ENCODE measurements around the gene HNRNPF. TPM values are rescaled to one million over a fixed set of nuclear protein-coding genes. Genes with fewer than 3 reads are reported as not detected.

HNRNPF gene
- total and polyA plus RNA-seq, 4 donors: 79.1 to 237 (median 176) TPM

- no peaks in the 10 kb centered on the region for H3K27me3 ChIP-seq (ENCODE audit: control insufficient read depth in 3 of 3, insufficient read depth in 3 of 3, low read length in 2 of 3)
- peaks cover 0 to 4% (median 0%) of the 10 kb centered on the region in 5 donors for H3K4me1 ChIP-seq (ENCODE audit: control insufficient read depth in 5 of 5, insufficient read depth in 5 of 5, low read length in 5 of 5)
- H3K27ac ChIP-seq (ENCODE audit: low read depth in 1 of 2, low read length in 1 of 2): no peak overlapping the region
- 88 to 91% methylated on average over 4 of the region's 4 CpGs for WGBS, 2 donors
- TF ChIP-seq CTCF (IDR thresholded peaks at IDR 0.05; ENCODE audit: control extremely low read depth, extremely low read depth): no peak
- no peak overlapping the region for H3K9ac ChIP-seq (ENCODE audit: insufficient read depth in 1 of 2, low read length in 2 of 2)
- ATAC-seq (ENCODE audit: insufficient read depth, low FRiP score) (no peak), DNase-seq (no peak)
- no peaks in the 10 kb centered on the region for H3K9me3 ChIP-seq (ENCODE audit: control insufficient read depth in 4 of 4, insufficient read depth in 3 of 4, low read length in 3 of 4)
- H3K4me3 ChIP-seq: no peak overlapping the region
- peaks cover 17 to 37% (median 27%) of the 10 kb centered on the region in 4 donors for H3K36me3 ChIP-seq (ENCODE audit: control insufficient read depth in 4 of 4, insufficient read depth in 4 of 4, low read length in 4 of 4)
These were observed 22.4 kb downstream of the HNRNPF start for GRCh38 chr10:43386549-43386948.

- TF ChIP-seq CTCF (IDR thresholded peaks at IDR 0.05; ENCODE audit: control extremely low read depth, extremely low read depth): no peak
- DNase-seq (no peak), ATAC-seq (ENCODE audit: insufficient read depth, low FRiP score) (no peak)
- Histone ChIP-seq H3K36me3 (ENCODE audit: control insufficient read depth in 4 of 4, insufficient read depth in 4 of 4, low read length in 4 of 4) (peaks cover 13 to 30% (median 23%) of the 10 kb centered on the region in 4 donors), H3K9ac (ENCODE audit: insufficient read depth in 1 of 2, low read length in 2 of 2) (no peak overlapping the region), H3K27me3 (ENCODE audit: control insufficient read depth in 3 of 3, insufficient read depth in 3 of 3, low read length in 2 of 3) (no peaks in the 10 kb centered on the region), H3K27ac (ENCODE audit: low read depth in 1 of 2, low read length in 1 of 2) (no peak overlapping the region), H3K4me3 (no peak overlapping the region), H3K4me1 (ENCODE audit: control insufficient read depth in 5 of 5, insufficient read depth in 5 of 5, low read length in 5 of 5) (peaks cover 0 to 4% (median 0%) of the 10 kb centered on the region in 5 donors), H3K9me3 (ENCODE audit: control insufficient read depth in 4 of 4, insufficient read depth in 3 of 4, low read length in 3 of 4) (no peaks in the 10 kb centered on the region)
- WGBS, 2 donors: 84 to 87% methylated on average over 5 of the region's 5 CpGs
These were observed 23.5 kb downstream of the HNRNPF start for GRCh38 chr10:43385412-43386004.

GRCh38 chr10:43384252-43385221, 24.4 kb downstream of the HNRNPF start:
- TF ChIP-seq CTCF (IDR thresholded peaks at IDR 0.05; ENCODE audit: control extremely low read depth, extremely low read depth): no peak
- no peak for ATAC-seq (ENCODE audit: insufficient read depth, low FRiP score)
- peaks cover 0 to 4% (median 0%) of the 10 kb centered on the region in 5 donors for H3K4me1 ChIP-seq (ENCODE audit: control insufficient read depth in 5 of 5, insufficient read depth in 5 of 5, low read length in 5 of 5)
- H3K9ac ChIP-seq (ENCODE audit: insufficient read depth in 1 of 2, low read length in 2 of 2): no peak overlapping the region
- WGBS, 2 donors: 87 to 89% methylated on average over 10 of the region's 10 CpGs
- H3K4me3 ChIP-seq: no peak overlapping the region
- peaks cover 12 to 22% (median 17%) of the 10 kb centered on the region in 4 donors for H3K36me3 ChIP-seq (ENCODE audit: control insufficient read depth in 4 of 4, insufficient read depth in 4 of 4, low read length in 4 of 4)
- DNase-seq: no peak
- no peaks in the 10 kb centered on the region for H3K9me3 ChIP-seq (ENCODE audit: control insufficient read depth in 4 of 4, insufficient read depth in 3 of 4, low read length in 3 of 4)
- no peaks in the 10 kb centered on the region for H3K27me3 ChIP-seq (ENCODE audit: control insufficient read depth in 3 of 3, insufficient read depth in 3 of 3, low read length in 2 of 3)
- no peak overlapping the region for H3K27ac ChIP-seq (ENCODE audit: low read depth in 1 of 2, low read length in 1 of 2)

Data from lung (tissue), 12 donors.